Cortex of kidney (tissue), 1 donor: ENCODE data around the gene SYCE1.
"Not testable (repeated sequence)": the region's sequence is repeated elsewhere in the genome, so short reads cannot be mapped to it uniquely, and the experiment has no call there.

Source experiments
- DNase-seq: peaks from one replicate; lab custom pipeline; 2025; lab: John Stamatoyannopoulos, UW

The SYCE1 gene

DNA sequence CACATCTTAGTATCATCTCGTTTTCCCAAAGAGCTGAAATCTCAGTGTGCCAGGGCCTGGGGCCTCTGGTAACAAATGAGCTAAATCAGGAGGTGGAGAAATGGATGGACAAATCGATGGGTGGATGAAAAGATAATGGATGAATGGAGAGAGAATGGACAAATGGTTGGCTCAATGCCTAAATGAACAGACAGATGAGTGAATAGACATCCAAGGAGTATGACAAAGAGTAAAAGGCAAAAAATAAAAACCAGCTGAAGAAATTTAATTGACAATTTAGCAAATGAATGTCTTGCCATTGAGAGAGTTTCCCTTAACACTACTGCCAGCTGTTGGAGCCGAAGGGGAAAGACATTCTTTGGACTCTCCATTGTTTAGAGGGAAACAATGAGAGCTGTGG lies 8.0 kb downstream of the SYCE1 start:
- DNase-seq, result no peak

DNA sequence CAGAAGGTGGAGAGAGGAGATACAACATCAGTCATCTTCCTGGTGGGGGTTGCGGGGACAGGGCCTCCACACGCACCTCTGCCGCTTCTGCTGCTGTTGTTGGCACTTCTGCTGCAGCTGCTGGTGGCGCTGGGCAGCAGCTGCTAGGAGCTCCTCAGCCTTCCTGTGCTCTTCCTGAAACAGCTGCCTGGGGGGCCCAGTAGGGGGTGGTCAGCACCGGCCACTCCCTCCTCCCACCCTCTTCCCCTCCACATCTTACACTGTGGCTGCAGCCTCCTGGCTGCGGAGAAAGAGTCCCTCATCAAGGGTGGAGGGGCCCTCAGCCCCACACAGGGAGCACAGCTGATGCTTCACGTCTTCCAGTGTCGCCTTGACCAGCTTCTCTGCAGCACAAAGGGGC lies 9.9 kb downstream of the SYCE1 start:
- DNase-seq, result no peak

DNA sequence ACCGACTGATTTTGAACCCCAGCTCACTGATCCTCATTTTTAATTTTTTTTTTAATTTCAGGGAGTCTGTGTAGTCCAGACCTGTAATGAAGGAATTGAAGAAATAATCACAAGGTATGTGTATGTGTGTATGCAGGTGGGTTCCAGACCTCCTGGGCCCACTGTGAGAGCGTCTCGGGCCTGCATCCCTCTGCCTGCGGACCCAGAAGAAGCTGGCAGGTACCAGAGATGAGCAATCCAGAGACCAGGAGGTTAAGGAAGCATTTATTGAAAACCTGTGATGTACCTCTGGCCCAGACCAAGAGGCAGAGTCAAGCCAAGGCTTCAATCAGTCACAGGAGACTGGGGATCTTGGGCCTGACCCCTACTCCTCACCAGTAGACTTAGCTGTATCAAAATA lies 10.8 kb downstream of the SYCE1 start:
- no peak for DNase-seq

DNA sequence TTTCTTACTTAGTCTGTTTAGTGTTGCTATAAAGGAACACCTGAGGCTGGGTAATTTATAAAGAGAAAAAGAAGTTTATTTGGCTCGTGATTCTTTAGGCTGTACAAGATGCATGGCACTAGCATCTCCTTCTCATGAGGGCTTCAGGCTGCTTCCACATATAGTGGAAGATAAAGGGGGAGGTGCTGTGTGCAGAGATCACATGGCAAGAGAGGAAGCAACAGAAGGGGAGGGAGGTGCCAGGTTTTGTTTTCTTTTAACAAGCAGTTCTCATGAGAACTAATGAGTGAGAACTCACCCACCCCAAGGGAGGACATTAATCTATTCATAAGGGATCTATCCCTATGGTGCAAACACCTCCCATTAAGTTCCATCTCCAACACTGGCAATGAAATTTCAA lies 20.9 kb downstream of the SYCE1 start:
- DNase-seq, result no peak

DNA sequence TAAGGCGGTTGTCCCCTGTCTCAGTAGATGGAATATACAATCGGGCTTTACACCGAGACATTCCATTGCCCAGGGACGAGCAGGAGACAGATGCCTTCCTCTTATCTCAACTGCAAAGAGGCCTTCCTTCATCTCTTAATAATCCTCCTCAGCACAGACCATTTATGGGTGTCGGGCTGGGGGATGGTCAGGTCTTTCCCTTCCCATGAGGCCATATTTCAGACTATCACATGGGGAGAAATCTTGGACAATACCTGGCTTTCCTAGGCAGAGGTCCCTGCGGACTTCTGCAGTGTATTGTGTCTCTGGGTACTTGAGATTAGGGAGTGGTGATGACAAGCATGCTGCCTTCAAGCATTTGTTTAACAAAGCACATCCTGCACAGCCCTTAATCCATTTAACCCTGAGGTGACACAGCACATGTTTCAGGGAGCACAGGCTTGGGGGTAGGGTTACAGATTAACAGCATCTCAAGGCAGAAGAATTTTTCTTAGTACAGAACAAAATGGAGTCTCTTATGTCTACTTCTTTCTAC lies 23.9 kb downstream of the SYCE1 start:
- not testable (repeated sequence) for DNase-seq

DNA sequence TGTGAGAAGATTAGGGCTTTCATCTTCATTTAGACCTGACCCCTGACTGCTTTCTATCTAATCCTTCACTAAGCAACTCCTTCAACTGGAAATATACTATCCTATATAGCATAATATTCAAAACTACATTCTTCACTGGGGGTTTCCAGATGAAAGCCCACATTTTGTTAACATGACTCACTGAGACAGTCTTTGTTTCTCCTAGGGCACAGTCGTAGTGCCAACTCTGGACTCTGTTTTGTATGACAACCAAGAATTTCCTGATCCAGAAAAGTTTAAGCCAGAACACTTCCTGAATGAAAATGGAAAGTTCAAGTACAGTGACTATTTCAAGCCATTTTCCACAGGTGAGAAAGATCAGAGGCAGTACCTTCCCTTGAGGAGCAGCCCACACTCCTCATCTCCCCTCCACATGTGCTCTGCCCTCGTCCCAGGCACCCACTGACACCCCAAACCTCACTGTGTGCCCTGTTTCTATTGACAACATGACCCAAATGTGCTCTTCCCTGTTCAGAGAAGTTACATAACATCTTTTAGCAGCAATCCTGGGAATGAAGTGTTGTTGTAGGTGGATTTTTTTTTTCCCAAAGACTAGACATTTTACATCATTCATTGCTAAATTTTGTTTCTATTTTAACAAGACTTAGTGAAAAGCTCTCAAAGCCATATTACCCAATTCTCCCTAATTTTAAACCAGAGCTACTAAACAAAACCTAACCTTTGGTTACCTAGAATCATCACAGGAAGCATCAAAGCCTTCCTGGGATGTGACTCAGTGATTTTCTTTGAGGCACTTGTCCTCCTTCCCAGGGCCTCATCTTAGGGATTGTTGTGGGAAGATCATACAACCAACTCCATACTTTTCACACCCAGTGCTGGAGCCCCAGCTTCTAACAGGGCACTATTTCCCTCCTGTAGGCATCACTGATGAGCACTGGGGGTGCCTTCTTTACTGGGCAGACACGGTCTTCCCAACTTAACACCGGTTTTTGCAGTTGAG lies 27.5 kb downstream of the SYCE1 start:
- no peak for DNase-seq

DNA sequence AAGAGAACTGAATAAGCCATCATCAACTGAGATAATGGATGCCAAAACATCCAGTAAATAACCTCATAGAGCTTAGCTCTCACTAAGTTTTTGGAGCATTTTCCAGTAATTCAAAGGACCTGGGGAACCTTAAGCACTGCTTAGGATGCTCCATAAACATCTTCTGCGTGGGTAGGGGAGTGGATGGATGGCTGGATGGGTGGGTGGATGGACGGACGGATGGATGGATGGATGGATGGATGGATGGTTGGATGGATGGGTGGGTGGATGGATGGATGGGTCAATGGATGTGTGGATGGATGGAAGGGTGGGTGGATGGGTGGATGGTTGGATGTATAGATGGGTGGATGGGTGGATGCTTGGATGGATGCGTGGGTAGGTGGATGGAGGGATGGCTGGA lies 29.2 kb downstream of the SYCE1 start:
- no peak for DNase-seq

DNA sequence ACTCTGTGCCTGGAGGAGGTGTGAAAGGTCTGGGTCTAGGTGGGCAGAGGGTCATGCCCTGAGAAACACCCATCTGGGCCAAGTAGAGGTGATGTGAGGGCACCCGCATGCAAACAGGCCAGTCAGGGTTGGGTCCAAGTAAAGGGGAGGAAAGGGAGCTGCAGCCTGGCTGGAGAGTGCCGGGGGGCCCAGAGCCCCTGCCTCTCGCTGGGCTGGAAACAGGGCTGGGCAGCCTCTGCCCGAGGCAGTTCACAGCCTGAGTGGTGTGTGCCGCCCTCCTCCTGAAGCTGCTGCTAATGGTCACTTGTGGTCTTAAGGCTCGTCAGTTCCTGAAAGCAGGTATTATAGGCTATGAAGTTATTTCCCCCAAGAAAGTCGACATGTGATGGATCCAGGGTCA lies 31.0 kb downstream of the SYCE1 start:
- no peak for DNase-seq

DNA sequence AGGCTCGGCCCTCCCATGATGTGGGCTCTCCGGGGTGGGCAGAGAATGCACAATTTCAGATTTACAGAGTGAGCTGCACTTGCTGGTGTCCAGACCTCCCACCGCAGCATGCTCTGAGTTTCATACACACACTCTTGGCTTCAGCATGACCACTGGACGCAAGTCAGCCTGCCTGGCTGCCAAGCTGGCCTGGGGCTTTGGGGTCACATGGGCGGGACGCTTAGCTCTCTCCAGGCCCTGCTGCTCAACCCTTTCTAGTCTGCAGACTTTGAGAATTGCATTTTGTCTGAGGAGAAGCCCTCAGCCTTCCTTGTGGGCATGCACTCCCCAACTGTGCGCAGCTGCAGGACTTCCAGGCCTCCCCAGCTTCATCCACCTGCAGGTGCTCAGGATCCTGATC lies 32.5 kb downstream of the SYCE1 start:
- DNase-seq, result no peak

DNA sequence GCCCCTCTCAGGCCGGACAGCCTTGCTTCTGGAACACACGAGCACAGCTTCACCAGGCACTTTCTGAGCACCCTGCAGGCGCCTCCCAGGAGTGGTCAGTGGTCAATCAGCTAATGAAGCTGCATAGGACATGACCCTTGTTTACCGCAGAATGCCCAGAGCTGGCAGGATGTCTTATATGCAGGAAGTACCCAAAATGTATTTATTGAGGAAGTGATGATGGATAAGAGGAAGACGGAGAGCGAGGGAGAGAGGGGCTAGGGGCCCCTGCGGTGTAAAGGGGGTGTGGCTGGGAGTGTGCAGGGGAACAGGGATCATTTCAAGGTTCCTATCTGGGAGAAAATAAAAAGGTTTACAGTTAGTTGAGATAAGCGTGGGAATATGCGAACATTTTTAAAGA lies 34.9 kb downstream of the SYCE1 start:
- DNase-seq, result no peak

DNA sequence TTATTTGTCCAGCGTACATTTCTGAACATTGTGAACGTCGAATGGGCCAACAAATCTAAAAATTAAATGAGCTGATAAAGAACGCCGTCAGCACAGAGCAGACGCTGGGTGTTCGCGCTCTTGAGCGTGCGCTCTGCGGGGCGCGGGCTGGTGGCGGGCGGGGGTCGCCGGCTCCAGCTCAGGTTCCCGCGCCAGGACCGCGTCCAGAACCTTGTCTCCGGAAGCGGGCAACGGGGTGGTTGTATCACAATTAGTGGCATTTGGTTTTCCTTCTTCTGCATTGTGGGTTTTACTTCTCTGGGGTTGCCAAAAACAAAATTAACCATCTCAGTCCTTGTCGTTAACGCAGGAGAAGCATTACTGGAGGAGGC lies 35.8 kb downstream of the SYCE1 start:
- no peak for DNase-seq

DNA sequence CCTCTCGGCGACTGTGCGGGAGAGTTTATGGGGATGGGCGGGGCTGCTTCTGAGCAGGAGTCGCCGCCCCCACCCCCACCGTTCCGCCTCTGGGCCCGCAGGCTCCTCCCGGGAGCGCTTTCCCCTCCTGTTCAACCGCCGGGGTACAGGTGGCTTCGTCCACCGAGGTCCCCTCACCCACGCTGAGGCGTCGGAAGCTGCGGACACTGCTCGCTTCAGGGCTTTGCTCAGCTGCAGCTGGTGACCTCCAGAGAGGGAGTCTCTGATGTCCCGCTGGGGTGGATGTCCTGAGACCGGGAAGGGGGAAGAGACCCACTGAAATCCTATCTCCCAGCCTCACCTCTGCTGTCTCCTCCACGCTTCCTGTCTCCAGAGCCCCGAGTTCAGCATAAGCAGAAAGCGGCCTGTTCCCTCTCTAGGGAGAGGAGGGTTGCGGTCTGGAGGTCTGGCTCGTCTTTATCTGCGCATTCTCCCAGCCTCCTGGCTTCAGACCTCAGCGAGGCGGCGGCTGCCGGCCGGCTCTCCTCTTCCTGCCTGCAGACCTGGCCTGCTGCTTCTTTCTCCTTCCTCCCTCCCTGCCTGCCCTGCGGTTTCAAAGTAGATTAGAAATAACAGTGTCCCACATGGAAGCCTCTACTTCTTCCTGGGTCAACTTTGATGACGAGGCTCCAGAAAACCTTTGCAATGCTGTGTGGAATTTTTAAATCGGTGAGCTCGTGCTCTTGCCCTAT lies 36.4 kb downstream of the SYCE1 start:
- no peak for DNase-seq

DNA sequence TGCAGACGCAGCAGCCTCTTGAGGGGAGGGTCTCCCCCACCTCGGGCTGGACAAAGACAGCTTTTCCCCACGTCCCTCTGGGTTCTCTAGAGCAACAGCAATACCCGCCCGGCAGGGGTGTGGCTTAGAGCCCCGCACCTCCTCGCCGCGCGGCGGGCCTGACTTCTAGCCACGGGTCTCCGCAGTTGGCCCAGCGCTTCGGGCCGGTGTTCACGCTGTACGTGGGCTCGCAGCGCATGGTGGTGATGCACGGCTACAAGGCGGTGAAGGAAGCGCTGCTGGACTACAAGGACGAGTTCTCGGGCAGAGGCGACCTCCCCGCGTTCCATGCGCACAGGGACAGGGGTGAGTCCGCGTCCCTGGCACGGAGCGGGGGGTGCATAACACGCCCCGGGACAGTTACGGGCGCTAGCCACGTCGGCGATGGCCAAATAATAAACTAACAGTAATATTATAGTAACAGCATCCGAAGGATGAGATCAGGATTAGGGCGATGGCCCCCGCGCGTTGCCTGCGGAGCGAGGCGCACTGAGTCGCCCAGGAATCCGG lies 37.0 kb downstream of the SYCE1 start:
- DNase-seq, result no peak

DNA sequence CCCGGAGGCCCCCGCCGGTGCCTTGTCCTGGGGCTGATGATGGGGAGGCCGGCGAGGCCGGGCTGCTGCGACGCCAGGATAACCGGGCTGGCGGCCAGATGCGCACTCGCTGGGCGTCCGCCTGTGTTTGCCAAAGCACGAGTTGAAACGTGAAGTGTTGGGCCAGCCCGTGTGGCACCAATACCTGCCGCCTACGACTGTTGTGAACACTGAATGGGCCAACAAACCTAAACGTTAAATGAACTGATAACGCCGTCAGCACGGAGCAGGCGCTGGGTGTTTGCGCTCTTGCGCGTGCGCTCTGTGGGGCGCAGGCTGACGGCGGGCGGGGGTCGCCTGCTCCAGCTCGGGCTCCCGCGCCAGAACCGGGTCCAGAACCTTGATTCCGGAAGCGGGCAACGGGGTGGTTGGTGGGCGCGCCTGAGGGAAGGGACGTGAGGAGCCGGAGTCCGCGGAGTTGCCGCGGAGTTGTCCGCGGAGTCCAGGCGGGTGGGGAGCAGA lies 37.6 kb downstream of the SYCE1 start:
- DNase-seq, result no peak

DNA sequence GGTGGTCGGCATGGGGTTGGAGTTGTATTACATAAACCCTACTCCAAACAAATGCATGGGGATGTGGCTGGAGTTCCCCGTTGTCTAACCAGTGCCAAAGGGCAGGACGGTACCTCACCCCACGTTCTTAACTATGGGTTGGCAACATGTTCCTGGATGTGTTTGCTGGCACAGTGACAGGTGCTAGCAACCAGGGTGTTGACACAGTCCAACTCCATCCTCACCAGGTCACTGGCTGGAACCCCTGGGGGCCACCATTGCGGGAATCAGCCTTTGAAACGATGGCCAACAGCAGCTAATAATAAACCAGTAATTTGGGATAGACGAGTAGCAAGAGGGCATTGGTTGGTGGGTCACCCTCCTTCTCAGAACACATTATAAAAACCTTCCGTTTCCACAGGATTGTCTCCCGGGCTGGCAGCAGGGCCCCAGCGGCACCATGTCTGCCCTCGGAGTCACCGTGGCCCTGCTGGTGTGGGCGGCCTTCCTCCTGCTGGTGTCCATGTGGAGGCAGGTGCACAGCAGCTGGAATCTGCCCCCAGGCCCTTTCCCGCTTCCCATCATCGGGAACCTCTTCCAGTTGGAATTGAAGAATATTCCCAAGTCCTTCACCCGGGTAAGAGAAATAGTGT lies 38.3 kb downstream of the SYCE1 start, which contains the start of gene CYP2E1:
Gene CYP2E1, plus strand, starts transcription at position 407 of the 632 bp plus-strand sequence. Its CDS starts 33 bp downstream, at position 440.
- no peak for DNase-seq

DNA sequence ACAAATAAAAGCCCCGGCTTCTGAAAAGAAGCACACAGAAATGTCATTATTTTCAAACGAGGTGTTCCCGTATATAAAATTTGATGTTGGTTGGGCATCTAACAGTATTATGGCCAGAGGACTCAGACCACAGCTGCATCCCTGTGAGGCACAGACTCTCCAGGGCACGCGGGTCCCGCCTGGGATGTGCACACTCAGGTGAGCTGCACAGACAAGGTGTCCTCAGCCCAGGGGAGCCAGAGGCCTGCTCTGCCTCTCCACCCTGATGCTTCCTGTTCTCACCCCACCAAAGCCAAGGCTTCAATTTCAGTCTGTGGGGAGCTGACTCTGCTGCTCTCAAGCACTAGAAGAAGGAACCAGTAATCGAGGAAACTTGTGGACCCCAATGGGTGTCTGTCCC lies 39.9 kb downstream of the SYCE1 start:
- DNase-seq, result no peak

DNA sequence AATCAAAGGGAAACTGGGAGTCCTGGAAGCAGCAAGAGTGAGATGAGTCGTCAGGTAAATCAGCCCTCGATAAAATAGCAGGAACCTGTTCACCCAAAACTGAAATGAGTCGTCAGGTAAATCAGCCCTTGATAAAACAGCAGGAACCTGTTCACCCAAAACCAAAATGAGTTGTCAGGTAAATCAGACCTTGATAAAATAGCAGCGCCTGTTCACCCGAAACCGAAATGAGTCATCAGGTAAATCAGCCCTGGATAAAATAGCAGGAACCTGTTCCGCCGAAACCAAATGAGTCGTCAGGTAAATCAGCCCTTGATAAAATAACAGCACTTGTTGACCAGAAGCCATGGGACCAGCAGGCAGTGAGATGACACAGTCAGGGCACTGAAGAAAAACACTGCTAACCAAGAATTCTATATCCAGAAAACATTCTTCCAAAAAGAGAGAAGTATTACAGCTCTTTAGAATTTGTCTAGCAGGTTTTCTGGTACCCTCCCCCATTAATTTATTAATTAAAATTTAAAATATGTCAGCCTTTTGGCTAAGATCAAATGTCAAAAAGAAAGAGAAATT lies 41.7 kb downstream of the SYCE1 start:
- DNase-seq, result no peak

DNA sequence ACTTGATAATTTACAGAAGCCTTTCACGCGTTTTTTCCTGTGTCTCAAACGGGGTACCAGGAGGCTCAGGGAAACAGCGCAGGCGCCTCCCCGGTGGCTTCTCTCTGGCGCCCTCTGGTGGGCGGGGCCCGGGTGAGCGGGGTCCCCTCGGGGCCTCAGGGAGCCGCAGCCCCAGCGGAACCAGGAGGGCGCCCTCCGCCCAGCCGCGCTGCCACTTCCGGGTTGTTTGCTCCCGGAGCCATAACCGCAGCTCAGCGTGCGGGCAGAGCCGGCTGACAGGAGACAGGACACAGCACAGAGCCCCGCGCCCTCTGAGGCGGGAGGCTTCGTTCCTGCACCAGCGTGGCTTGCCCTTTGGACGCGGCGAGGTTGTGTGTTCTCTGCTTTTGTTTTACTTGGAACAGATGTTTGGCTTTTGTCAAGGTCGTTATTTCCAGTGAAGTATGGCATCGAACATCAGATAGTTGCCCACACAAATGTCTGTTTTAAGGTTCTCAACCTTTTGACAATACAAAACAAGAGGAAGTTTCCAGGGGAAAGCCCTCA lies 45.1 kb downstream of the SYCE1 start:
- no peak for DNase-seq

DNA sequence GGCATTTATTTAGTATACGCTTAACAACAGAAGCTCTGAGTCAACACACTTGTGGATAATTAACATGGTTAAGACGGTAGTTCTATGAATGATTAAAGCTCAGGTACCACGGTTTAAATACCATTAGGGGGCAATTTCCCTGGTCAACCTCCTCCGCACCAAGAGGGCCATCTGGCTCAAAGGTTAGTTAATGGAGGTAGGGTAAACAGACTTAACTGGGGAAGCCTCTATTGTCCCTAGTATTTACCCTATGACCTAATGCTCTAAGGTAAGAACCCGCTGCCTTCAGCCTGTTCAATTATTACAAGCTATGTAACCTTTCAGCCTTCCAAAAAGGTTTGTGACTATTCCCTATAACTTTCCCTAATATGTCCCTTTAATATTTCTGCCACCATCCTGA lies 46.9 kb downstream of the SYCE1 start:
- DNase-seq, result not testable (repeated sequence)

DNA sequence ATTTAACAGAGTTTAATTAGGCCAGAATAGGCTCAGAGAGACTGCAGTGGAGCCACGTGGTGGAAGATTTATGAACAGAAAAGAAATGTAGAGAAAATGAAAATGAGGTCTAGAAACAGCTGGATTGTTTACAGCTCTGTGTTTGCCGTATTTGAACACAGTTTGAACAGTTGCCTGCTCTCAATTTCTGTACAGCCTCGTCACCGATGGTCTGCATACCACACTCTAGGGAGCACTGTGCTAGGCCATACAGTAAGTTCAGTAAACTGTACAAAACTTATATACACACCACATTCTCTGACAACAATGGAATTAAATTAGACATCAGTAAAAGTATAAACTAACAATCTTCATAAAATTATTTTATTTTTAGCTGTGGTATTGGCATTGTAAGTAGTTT lies 49.3 kb downstream of the SYCE1 start:
- DNase-seq, result no peak

DNA sequence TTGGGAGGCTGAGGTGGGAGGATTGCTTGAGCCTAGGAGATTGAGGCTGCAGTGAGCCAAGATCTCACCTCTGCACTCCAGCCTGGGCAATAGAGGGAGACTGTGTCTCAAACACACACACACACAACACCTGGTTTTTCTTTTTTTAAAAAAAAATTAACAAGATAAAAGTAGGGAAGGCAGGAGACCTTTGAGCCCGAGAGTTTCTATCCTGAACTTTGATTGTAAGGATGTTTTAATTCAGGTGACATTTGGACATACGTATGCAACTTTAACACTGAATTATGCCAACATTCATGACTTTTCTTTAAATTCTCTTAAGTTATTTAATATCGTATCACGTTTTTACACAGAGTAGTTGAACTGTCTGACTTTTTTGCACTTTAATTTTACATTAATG lies 49.9 kb downstream of the SYCE1 start:
- DNase-seq, result no peak
